Measurements from ENCODE around the gene JMJD1C.

Gene JMJD1C

GRCh38 chr10:63323701-63324494 lies 141.9 kb downstream of the JMJD1C start:
- no peak for TF ChIP-seq Cebpa-rat (IDR thresholded peaks at IDR 0.05)
- H3K4me2 ChIP-seq = no peak overlapping the region
- H3K27ac ChIP-seq = no peak overlapping the region
- H3K4me3 ChIP-seq = no peak overlapping the region
- H3K36me3 ChIP-seq = peaks cover 11% of the 10 kb centered on the region; the same call in 1 of the 2 replicates
- H3K9me3 ChIP-seq = no peaks in the 10 kb centered on the region
- no peaks in the 10 kb centered on the region for H3K27me3 ChIP-seq
- H4K20me1 ChIP-seq = peaks cover 8% of the 10 kb centered on the region; the same call in 1 of the 2 replicates
- no peak overlapping the region for H3K9ac ChIP-seq
- H3K4me1 ChIP-seq = no peaks in the 10 kb centered on the region

- H3K36me3 ChIP-seq = peaks cover 11% of the 10 kb centered on the region; the same call in 1 of the 2 replicates
- H3K9me3 ChIP-seq = no peaks in the 10 kb centered on the region
- H3K9ac ChIP-seq = no peak overlapping the region
- no peaks in the 10 kb centered on the region for H3K27me3 ChIP-seq
- no peak overlapping the region for H3K4me3 ChIP-seq
- H3K4me2 ChIP-seq = no peak overlapping the region
- 0 out of 2 replicates have a peak, but pooled peaks cover 5% of the 10 kb centered on the region for H4K20me1 ChIP-seq
- no peak overlapping the region for H3K27ac ChIP-seq
- no peak for TF ChIP-seq Cebpa-rat (IDR thresholded peaks at IDR 0.05)
- no peaks in the 10 kb centered on the region for H3K4me1 ChIP-seq
Measured at GRCh38 chr10:63320683-63321082, 145.1 kb downstream of the JMJD1C start.

- H3K4me1 ChIP-seq = no peaks in the 10 kb centered on the region
- H3K27me3 ChIP-seq = no peaks in the 10 kb centered on the region
- peaks cover 18% of the 10 kb centered on the region; the same call in 1 of the 2 replicates for H3K36me3 ChIP-seq
- 0 out of 2 replicates have a peak, but pooled peaks cover 5% of the 10 kb centered on the region for H4K20me1 ChIP-seq
- no peak for TF ChIP-seq Cebpa-rat (IDR thresholded peaks at IDR 0.05)
- no peaks in the 10 kb centered on the region for H3K9me3 ChIP-seq
- H3K4me3 ChIP-seq = no peak overlapping the region
- H3K4me2 ChIP-seq = no peak overlapping the region
- no peak overlapping the region for H3K27ac ChIP-seq
- no peak overlapping the region for H3K9ac ChIP-seq
Measured at GRCh38 chr10:63319231-63319630, 146.5 kb downstream of the JMJD1C start.

- no peak overlapping the region for H3K4me2 ChIP-seq
- 0 out of 2 replicates have a peak, but pooled peaks cover 5% of the 10 kb centered on the region for H4K20me1 ChIP-seq
- no peak overlapping the region for H3K27ac ChIP-seq
- H3K4me1 ChIP-seq = no peaks in the 10 kb centered on the region
- H3K36me3 ChIP-seq = peaks cover 13% of the 10 kb centered on the region; the same call in 1 of the 2 replicates
- H3K9me3 ChIP-seq = no peaks in the 10 kb centered on the region
- TF ChIP-seq Cebpa-rat (IDR thresholded peaks at IDR 0.05) = no peak
- no peak overlapping the region for H3K9ac ChIP-seq
- H3K4me3 ChIP-seq = no peak overlapping the region
- no peaks in the 10 kb centered on the region for H3K27me3 ChIP-seq
Measured at GRCh38 chr10:63318491-63318890, 147.3 kb downstream of the JMJD1C start.

GRCh38 chr10:63314020-63314419 lies 151.8 kb downstream of the JMJD1C start:
- Histone ChIP-seq H3K27me3 (no peaks in the 10 kb centered on the region), H3K36me3 (peaks cover 7% of the 10 kb centered on the region; the same call in 1 of the 2 replicates), H3K27ac (no peak overlapping the region), H3K9ac (no peak overlapping the region), H3K9me3 (no peaks in the 10 kb centered on the region), H3K4me3 (no peak overlapping the region), H4K20me1 (peaks cover 16% of the 10 kb centered on the region; the same call in 1 of the 2 replicates), H3K4me1 (no peaks in the 10 kb centered on the region), H3K4me2 (no peak overlapping the region)
- TF ChIP-seq Cebpa-rat (IDR thresholded peaks at IDR 0.05) = no peak

- Histone ChIP-seq H3K9ac (no peak overlapping the region), H3K27ac (no peak overlapping the region), H3K9me3 (no peaks in the 10 kb centered on the region), H3K4me2 (no peak overlapping the region), H3K27me3 (no peaks in the 10 kb centered on the region), H3K4me3 (no peak overlapping the region), H3K4me1 (no peaks in the 10 kb centered on the region), H4K20me1 (peaks cover 18% of the 10 kb centered on the region; the same call in 1 of the 2 replicates), H3K36me3 (peaks cover 7% of the 10 kb centered on the region; the same call in 1 of the 2 replicates)
- TF ChIP-seq Cebpa-rat (IDR thresholded peaks at IDR 0.05) = no peak
Measured at GRCh38 chr10:63313066-63313717, 152.6 kb downstream of the JMJD1C start.

- no peaks in the 10 kb centered on the region for H3K27me3 ChIP-seq
- no peak overlapping the region for H3K4me3 ChIP-seq
- H4K20me1 ChIP-seq = peaks cover 26% of the 10 kb centered on the region; the same call in 1 of the 2 replicates
- no peak overlapping the region for H3K4me2 ChIP-seq
- no peak for TF ChIP-seq Cebpa-rat (IDR thresholded peaks at IDR 0.05)
- no peaks in the 10 kb centered on the region for H3K36me3 ChIP-seq
- H3K4me1 ChIP-seq = no peaks in the 10 kb centered on the region
- no peak overlapping the region for H3K9ac ChIP-seq
- no peaks in the 10 kb centered on the region for H3K9me3 ChIP-seq
- no peak overlapping the region for H3K27ac ChIP-seq
Measured at GRCh38 chr10:63308628-63309027, 157.1 kb downstream of the JMJD1C start.

GRCh38 chr10:63304146-63304545 lies 161.6 kb downstream of the JMJD1C start:
- Histone ChIP-seq H3K9me3 (no peaks in the 10 kb centered on the region), H3K36me3 (peaks cover 5% of the 10 kb centered on the region; the same call in 1 of the 2 replicates), H3K27me3 (no peaks in the 10 kb centered on the region), H3K27ac (no peak overlapping the region), H3K4me1 (no peaks in the 10 kb centered on the region), H3K4me3 (no peak overlapping the region), H4K20me1 (peaks cover 22% of the 10 kb centered on the region; the same call in 1 of the 2 replicates), H3K9ac (no peak overlapping the region), H3K4me2 (no peak overlapping the region)
- no peak for TF ChIP-seq Cebpa-rat (IDR thresholded peaks at IDR 0.05)

- H3K36me3 ChIP-seq = peaks cover 18% of the 10 kb centered on the region; the same call in 1 of the 2 replicates
- H3K9ac ChIP-seq = no peak overlapping the region
- H3K27ac ChIP-seq = no peak overlapping the region
- no peak overlapping the region for H3K4me3 ChIP-seq
- H3K4me1 ChIP-seq = no peaks in the 10 kb centered on the region
- H4K20me1 ChIP-seq = peaks cover 20% of the 10 kb centered on the region; the same call in 1 of the 2 replicates
- no peak for TF ChIP-seq Cebpa-rat (IDR thresholded peaks at IDR 0.05)
- H3K27me3 ChIP-seq = no peaks in the 10 kb centered on the region
- H3K9me3 ChIP-seq = no peaks in the 10 kb centered on the region
- H3K4me2 ChIP-seq = no peak overlapping the region
Measured at GRCh38 chr10:63300801-63301200, 165.0 kb downstream of the JMJD1C start.

GRCh38 chr10:63297941-63298340 lies 167.8 kb downstream of the JMJD1C start:
- peaks cover 16% of the 10 kb centered on the region; the same call in 1 of the 2 replicates for H4K20me1 ChIP-seq
- no peak overlapping the region for H3K9ac ChIP-seq
- no peak overlapping the region for H3K4me2 ChIP-seq
- H3K27ac ChIP-seq = no peak overlapping the region
- no peaks in the 10 kb centered on the region for H3K27me3 ChIP-seq
- H3K9me3 ChIP-seq = no peaks in the 10 kb centered on the region
- TF ChIP-seq Cebpa-rat (IDR thresholded peaks at IDR 0.05) = no peak
- no peaks in the 10 kb centered on the region for H3K4me1 ChIP-seq
- H3K36me3 ChIP-seq = peaks cover 12% of the 10 kb centered on the region; the same call in 1 of the 2 replicates
- H3K4me3 ChIP-seq = no peak overlapping the region
